ENCODE results near the gene RBM39. TPM values are rescaled to one million over a fixed set of nuclear protein-coding genes. Genes with fewer than 3 reads are reported as not detected.
A peak's percentile ranks its signal among the peaks of the same experiment; 100 is the strongest.

RBM39 gene
- total RNA-seq, 4 donors from 2014 or later: 410 to 504 (median 446) TPM

DNA sequence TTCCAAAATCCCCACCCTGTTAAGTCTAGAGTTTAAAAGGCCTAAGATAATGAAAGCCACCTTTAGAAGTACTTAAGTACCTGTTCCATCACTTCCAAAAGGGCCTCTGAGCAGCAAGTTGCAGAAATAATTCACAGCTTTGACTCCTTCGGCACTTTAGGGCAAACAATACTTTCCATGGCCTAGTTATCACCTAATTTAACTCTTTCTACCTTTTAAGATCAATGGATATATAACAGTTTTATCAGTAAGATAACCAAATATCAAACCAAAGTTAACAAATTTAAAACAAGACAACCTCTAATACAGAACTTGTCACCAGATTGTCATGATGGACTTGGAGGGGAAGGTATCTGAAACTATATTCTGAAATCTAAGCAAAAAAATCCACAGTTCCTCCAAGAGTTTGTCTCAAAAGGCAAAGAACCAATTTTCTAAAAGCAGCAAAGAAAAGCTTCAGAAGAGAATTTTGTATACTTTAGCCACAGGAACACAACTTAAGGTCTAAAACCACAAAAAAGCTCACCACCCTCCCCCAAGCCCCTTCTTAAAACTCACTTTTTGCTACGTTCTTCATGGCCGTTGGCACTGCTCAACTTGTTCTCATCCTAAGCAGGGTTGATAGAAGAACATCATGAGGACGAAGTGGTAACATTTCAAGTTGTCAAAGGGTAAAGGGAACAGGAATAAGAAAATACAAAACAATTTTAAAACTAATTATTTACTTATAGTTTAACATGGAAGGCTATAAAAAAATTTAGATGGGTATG, 3.5 kb downstream of the RBM39 start:
- peaks cover 14 to 70% (median 50%) of the 10 kb centered on the region in 4 donors for H3K4me1 ChIP-seq
- no peaks in the 10 kb centered on the region for H3K27me3 ChIP-seq
- H3K36me3 ChIP-seq: peaks cover 0 to 61% (median 15%) of the 10 kb centered on the region in 3 donors
- H3K9me3 ChIP-seq: no peaks in the 10 kb centered on the region
- no peak for DNase-seq (ENCODE audit: low spot score in 2 of 2)
- peak overlapping the region in 2 of 4 donors; percentile 18 to 97 for H3K27ac ChIP-seq
- 56 to 58% methylated on average over 4 of the region's 4 CpGs for WGBS, 2 donors
- TF ChIP-seq CTCF (IDR thresholded peaks at IDR 0.05): no peak
- TF ChIP-seq EP300 (IDR thresholded peaks at IDR 0.05): no peak
- no peak for TF ChIP-seq POLR2A (IDR thresholded peaks at IDR 0.05)
- no peak overlapping the region for H3K4me3 ChIP-seq

DNA sequence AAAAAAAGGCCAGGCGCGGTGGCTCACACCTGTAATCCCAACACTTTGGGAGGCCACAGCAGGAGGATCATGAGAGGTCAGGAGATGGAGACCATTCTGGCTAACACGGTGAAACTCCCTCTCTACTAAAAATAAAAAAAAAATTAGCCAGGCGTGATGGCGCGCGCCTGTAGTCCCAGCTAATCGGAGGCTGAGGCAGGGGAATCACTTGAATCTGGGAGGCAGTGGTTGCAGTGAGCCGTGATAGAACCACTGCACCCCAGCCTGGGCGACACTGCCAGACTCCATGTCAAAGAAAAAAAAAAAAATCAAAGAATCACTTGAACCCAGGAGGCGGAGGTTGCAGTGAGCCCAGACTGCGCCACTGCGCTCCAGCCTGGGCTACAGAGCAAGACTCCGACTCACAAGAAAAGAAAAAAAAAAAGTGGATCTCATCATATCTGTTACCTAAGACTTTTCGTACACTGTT, 4.2 kb downstream of the RBM39 start:
- WGBS, 2 donors: 94 to 95% methylated on average over 15 of the region's 15 CpGs
- peaks cover 0 to 68% (median 15%) of the 10 kb centered on the region in 3 donors for H3K36me3 ChIP-seq
- H3K4me3 ChIP-seq: no peak overlapping the region
- TF ChIP-seq CTCF (IDR thresholded peaks at IDR 0.05) (no peak), POLR2A (IDR thresholded peaks at IDR 0.05) (no peak), EP300 (IDR thresholded peaks at IDR 0.05) (no peak)
- H3K27me3 ChIP-seq: no peaks in the 10 kb centered on the region
- H3K9me3 ChIP-seq: no peaks in the 10 kb centered on the region
- no peak for DNase-seq (ENCODE audit: low spot score in 2 of 2)
- peaks cover 14 to 66% (median 44%) of the 10 kb centered on the region in 4 donors for H3K4me1 ChIP-seq
- H3K27ac ChIP-seq: peak overlapping the region in 1 of 4 donors; percentile 97

- no peaks in the 10 kb centered on the region for H3K27me3 ChIP-seq
- 45 to 57% methylated on average over 7 of the region's 7 CpGs for WGBS, 2 donors
- TF ChIP-seq CTCF (IDR thresholded peaks at IDR 0.05): no peak
- TF ChIP-seq EP300 (IDR thresholded peaks at IDR 0.05): no peak
- TF ChIP-seq POLR2A (IDR thresholded peaks at IDR 0.05): no peak
- no peak for DNase-seq (ENCODE audit: low spot score in 2 of 2)
- peaks cover 14 to 84% (median 45%) of the 10 kb centered on the region in 4 donors for H3K4me1 ChIP-seq
- H3K4me3 ChIP-seq: no peak overlapping the region
- no peaks in the 10 kb centered on the region for H3K9me3 ChIP-seq
- peaks cover 0 to 87% (median 25%) of the 10 kb centered on the region in 3 donors for H3K36me3 ChIP-seq
- peak overlapping the region in 1 of 4 donors; percentile 22 for H3K27ac ChIP-seq
Measured at GRCh38 chr20:35735826-35736470, 6.1 kb downstream of the RBM39 start.

- Histone ChIP-seq H3K9me3 (no peaks in the 10 kb centered on the region), H3K27ac (peak overlapping the region in 1 of 4 donors; percentile 22), H3K4me1 (peaks cover 14 to 87% (median 43%) of the 10 kb centered on the region in 4 donors), H3K4me3 (no peak overlapping the region), H3K36me3 (peaks cover 0 to 87% (median 34%) of the 10 kb centered on the region in 3 donors), H3K27me3 (no peaks in the 10 kb centered on the region)
- WGBS, 2 donors: 59 to 63% methylated on average over 4 of the region's 4 CpGs
- TF ChIP-seq POLR2A (IDR thresholded peaks at IDR 0.05) (no peak), CTCF (IDR thresholded peaks at IDR 0.05) (no peak), EP300 (IDR thresholded peaks at IDR 0.05) (no peak)
- no peak for DNase-seq (ENCODE audit: low spot score in 2 of 2)
Measured at GRCh38 chr20:35734777-35735649, 7.0 kb downstream of the RBM39 start.

Data from tibial nerve (tissue), 4 donors.